ENCODE data around the gene MEX3B.

The MEX3B gene

DNA sequence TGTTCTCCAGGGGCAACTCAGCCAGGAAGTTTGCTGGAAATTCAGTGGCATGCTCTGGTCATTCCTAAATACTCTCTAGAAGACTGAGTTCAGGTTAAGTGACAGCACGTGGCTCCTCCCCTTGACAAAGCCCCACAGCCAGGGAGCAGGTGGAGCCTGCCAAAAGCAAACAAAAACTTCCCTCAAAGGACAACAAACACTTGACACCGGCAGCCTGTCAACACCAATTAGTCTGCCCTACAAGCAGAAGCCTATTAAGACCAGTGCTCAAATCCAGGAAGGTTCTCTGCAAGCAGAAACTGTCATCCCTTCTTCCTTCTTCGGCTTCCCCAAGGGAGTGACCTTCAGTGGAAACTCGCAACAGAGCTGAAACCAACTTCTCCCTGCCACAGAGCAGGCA, 5.0 kb downstream of the MEX3B start (continued):
- TF ChIP-seq, protein P1, sequence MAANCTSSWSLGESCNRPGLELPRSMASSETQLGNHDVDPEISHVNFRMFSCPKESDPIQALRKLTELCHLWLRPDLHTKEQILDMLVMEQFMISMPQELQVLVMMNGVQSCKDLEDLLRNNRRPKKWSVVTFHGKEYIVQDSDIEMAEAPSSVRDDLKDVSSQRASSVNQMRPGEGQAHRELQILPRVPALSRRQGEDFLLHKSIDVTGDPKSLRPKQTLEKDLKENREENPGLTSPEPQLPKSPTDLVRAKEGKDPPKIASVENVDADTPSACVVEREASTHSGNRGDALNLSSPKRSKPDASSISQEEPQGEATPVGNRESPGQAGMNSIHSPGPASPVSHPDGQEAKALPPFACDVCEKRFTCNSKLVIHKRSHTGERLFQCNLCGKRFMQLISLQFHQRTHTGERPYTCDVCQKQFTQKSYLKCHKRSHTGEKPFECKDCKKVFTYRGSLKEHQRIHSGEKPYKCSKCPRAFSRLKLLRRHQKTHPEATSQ (tag by site-specific recombination; IDR thresholded peaks at IDR 0.05) = no peak
- TF ChIP-seq ZNF692 (tag by site-specific recombination; IDR thresholded peaks at IDR 0.05) = peak; percentile 55; the same call in 1 of the 2 replicates
- peak; percentile 72; the same call in 1 of the 2 replicates for TF ChIP-seq ZNF2 (tag by site-specific recombination; IDR thresholded peaks at IDR 0.05)
- TF ChIP-seq ZNF23 (tag by site-specific recombination; IDR thresholded peaks at IDR 0.05; ENCODE audit: borderline replicate concordance) = no peak
- TF ChIP-seq MEIS1 (CRISPR knock-in tag; IDR thresholded peaks at IDR 0.05; ENCODE audit: borderline replicate concordance) = no peak
- TF ChIP-seq ZNF341 (tag by site-specific recombination; IDR thresholded peaks at IDR 0.05; ENCODE audit: low read depth) = no peak
- TF ChIP-seq KLF7 (tag by site-specific recombination; IDR thresholded peaks at IDR 0.05; ENCODE audit: borderline replicate concordance) = no peak
- no peak for TF ChIP-seq ZNF184 (tag by site-specific recombination; IDR thresholded peaks at IDR 0.05)
- TF ChIP-seq INSM2 (tag by site-specific recombination; IDR thresholded peaks at IDR 0.05) = peak; percentile 77; the same call in 1 of the 2 replicates
- TF ChIP-seq HOXD13 (CRISPR knock-in tag; IDR thresholded peaks at IDR 0.05; ENCODE audit: borderline replicate concordance) = no peak
- peak; percentile 85 for TF ChIP-seq ZNF843 (tag by site-specific recombination; IDR thresholded peaks at IDR 0.05)
- no peak for TF ChIP-seq ZNF155 (tag by site-specific recombination; IDR thresholded peaks at IDR 0.05)
- TF ChIP-seq ZNF223 (tag by site-specific recombination; IDR thresholded peaks at IDR 0.05) = no peak
- no peak for TF ChIP-seq ZNF626 (tag by site-specific recombination; IDR thresholded peaks at IDR 0.05)
- no peak for TF ChIP-seq ZNF48 (tag by site-specific recombination; IDR thresholded peaks at IDR 0.05)
- TF ChIP-seq ZNF585B (tag by site-specific recombination; IDR thresholded peaks at IDR 0.05) = no peak
- TF ChIP-seq ZNF24 (tag by site-specific recombination; IDR thresholded peaks at IDR 0.05) = 0 out of 2 replicates have a peak, but pooled peaks have one; percentile 70
- TF ChIP-seq ZNF473 (tag by site-specific recombination; IDR thresholded peaks at IDR 0.05) = no peak
- TF ChIP-seq REPIN1 (tag by site-specific recombination; IDR thresholded peaks at IDR 0.05; ENCODE audit: low read depth) = no peak
- no peak for TF ChIP-seq SCRT2 (tag by site-specific recombination; IDR thresholded peaks at IDR 0.05)
- TF ChIP-seq ZBTB1 (tag by site-specific recombination; IDR thresholded peaks at IDR 0.05) = no peak
- TF ChIP-seq SP2 (tag by site-specific recombination; IDR thresholded peaks at IDR 0.05) = peak; percentile 47
- TF ChIP-seq ZNF248 (tag by site-specific recombination; IDR thresholded peaks at IDR 0.05) = no peak
- TF ChIP-seq, protein P2, sequence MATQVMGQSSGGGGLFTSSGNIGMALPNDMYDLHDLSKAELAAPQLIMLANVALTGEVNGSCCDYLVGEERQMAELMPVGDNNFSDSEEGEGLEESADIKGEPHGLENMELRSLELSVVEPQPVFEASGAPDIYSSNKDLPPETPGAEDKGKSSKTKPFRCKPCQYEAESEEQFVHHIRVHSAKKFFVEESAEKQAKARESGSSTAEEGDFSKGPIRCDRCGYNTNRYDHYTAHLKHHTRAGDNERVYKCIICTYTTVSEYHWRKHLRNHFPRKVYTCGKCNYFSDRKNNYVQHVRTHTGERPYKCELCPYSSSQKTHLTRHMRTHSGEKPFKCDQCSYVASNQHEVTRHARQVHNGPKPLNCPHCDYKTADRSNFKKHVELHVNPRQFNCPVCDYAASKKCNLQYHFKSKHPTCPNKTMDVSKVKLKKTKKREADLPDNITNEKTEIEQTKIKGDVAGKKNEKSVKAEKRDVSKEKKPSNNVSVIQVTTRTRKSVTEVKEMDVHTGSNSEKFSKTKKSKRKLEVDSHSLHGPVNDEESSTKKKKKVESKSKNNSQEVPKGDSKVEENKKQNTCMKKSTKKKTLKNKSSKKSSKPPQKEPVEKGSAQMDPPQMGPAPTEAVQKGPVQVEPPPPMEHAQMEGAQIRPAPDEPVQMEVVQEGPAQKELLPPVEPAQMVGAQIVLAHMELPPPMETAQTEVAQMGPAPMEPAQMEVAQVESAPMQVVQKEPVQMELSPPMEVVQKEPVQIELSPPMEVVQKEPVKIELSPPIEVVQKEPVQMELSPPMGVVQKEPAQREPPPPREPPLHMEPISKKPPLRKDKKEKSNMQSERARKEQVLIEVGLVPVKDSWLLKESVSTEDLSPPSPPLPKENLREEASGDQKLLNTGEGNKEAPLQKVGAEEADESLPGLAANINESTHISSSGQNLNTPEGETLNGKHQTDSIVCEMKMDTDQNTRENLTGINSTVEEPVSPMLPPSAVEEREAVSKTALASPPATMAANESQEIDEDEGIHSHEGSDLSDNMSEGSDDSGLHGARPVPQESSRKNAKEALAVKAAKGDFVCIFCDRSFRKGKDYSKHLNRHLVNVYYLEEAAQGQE (tag by site-specific recombination; IDR thresholded peaks at IDR 0.05) = no peak
- 0 out of 2 replicates have a peak, but pooled peaks have one; percentile 49 for TF ChIP-seq ZSCAN16 (tag by site-specific recombination; IDR thresholded peaks at IDR 0.05)
- TF ChIP-seq, protein P3, sequence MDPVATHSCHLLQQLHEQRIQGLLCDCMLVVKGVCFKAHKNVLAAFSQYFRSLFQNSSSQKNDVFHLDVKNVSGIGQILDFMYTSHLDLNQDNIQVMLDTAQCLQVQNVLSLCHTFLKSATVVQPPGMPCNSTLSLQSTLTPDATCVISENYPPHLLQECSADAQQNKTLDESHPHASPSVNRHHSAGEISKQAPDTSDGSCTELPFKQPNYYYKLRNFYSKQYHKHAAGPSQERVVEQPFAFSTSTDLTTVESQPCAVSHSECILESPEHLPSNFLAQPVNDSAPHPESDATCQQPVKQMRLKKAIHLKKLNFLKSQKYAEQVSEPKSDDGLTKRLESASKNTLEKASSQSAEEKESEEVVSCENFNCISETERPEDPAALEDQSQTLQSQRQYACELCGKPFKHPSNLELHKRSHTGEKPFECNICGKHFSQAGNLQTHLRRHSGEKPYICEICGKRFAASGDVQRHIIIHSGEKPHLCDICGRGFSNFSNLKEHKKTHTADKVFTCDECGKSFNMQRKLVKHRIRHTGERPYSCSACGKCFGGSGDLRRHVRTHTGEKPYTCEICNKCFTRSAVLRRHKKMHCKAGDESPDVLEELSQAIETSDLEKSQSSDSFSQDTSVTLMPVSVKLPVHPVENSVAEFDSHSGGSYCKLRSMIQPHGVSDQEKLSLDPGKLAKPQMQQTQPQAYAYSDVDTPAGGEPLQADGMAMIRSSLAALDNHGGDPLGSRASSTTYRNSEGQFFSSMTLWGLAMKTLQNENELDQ (tag by site-specific recombination; IDR thresholded peaks at IDR 0.05; ENCODE audit: low read depth) = no peak
- TF ChIP-seq ZNF768 (tag by site-specific recombination; IDR thresholded peaks at IDR 0.05) = no peak
- no peak for TF ChIP-seq ZNF664 (tag by site-specific recombination; IDR thresholded peaks at IDR 0.05)
- no peak for TF ChIP-seq ZNF426 (tag by site-specific recombination; IDR thresholded peaks at IDR 0.05)
- TF ChIP-seq, protein P4, sequence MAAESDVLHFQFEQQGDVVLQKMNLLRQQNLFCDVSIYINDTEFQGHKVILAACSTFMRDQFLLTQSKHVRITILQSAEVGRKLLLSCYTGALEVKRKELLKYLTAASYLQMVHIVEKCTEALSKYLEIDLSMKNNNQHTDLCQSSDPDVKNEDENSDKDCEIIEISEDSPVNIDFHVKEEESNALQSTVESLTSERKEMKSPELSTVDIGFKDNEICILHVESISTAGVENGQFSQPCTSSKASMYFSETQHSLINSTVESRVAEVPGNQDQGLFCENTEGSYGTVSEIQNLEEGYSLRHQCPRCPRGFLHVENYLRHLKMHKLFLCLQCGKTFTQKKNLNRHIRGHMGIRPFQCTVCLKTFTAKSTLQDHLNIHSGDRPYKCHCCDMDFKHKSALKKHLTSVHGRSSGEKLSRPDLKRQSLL (tag by site-specific recombination; IDR thresholded peaks at IDR 0.05) = no peak
- TF ChIP-seq GFI1B (tag by site-specific recombination; IDR thresholded peaks at IDR 0.05) = peak; percentile 64; the same call in 1 of the 2 replicates

All from HEK293 (cell line).